CD14-positive monocyte (primary cell): ENCODE measurements around the gene PREX1. TPM values are rescaled to one million over a fixed set of nuclear protein-coding genes. Genes with fewer than 3 reads are reported as not detected.

Experiments
- DNase-seq, 3 donors: peaks; one replicate each; pipeline ENCODE4 v3.0.0-alpha.2; 2011 to 2022
- H2AFZ ChIP-seq: 2 replicates; pipeline ENCODE4 v1.6.0; 2012; ENCODE audit warnings: mild to moderate bottlenecking, low read depth, low read length, inconsistent platforms; ENCODE audit not compliant: insufficient read depth, poor library complexity, severe bottlenecking
- H3K27ac ChIP-seq, 2 donors: 1 replicate in 1 of 2; 2 replicates in 1 of 2; pipeline ENCODE4 v1.5.1; 2012 to 2013; ENCODE audit warnings: low read length in 2 of 2, control low read depth in 1 of 2, inconsistent platforms in 1 of 2, low read depth in 1 of 2, mild to moderate bottlenecking in 1 of 2
- H3K27me3 ChIP-seq, 2 donors: one replicate each; pipeline versions ENCODE4 v1.6.0 to v1.6.1; 2011 to 2013; ENCODE audit warnings: low read length in 2 of 2; ENCODE audit not compliant: control insufficient read depth in 2 of 2, insufficient read depth in 2 of 2
- H3K36me3 ChIP-seq, 2 donors: replicated peaks in 1 of 2; 1 replicate in 1 of 2; 2 replicates in 1 of 2; pipeline versions ENCODE4 v1.5.1 to v1.6.1; 2012 to 2013; ENCODE audit warnings: low read length in 2 of 2, control low read depth in 1 of 2, inconsistent platforms in 1 of 2, mild to moderate bottlenecking in 1 of 2; ENCODE audit not compliant: insufficient read depth in 2 of 2, control insufficient read depth in 1 of 2
- H3K4me1 ChIP-seq, 2 donors: 1 replicate in 1 of 2; 2 replicates in 1 of 2; pipeline versions ENCODE4 v1.5.1 to v1.6.1; 2012 to 2013; ENCODE audit warnings: low read length in 2 of 2, control low read depth in 1 of 2, inconsistent platforms in 1 of 2, mild to moderate bottlenecking in 1 of 2, moderate library complexity in 1 of 2; ENCODE audit not compliant: insufficient read depth in 2 of 2, control insufficient read depth in 1 of 2
- H3K4me2 ChIP-seq: replicated peaks from 2 replicates; pipeline ENCODE3; 2012; ENCODE audit warnings: low read length, moderate library complexity, mild to moderate bottlenecking; ENCODE audit not compliant: poor library complexity, severe bottlenecking; ENCODE audit errors: extremely low read depth
- H3K4me3 ChIP-seq, 3 experiments: fragments of 200-600 bp in 1 of 3; sonication (generic) in 1 of 3; replicated peaks in 1 of 3; 1 replicate in 2 of 3; 2 replicates in 1 of 3; pipeline ENCODE4 v1.5.1; 2011 to 2013; ENCODE audit warnings: low read length in 3 of 3, mild to moderate bottlenecking in 3 of 3, control low read depth in 2 of 3, low read depth in 2 of 3, inconsistent platforms in 1 of 3, moderate library complexity in 1 of 3
- H3K79me2 ChIP-seq: 2 replicates; pipeline ENCODE4 v1.6.0; 2012; ENCODE audit warnings: mild to moderate bottlenecking, control low read depth, inconsistent platforms, low read length, moderate library complexity; ENCODE audit not compliant: insufficient read depth
- H3K9ac ChIP-seq: 2 replicates; pipeline ENCODE4 v1.6.0; 2017; ENCODE audit warnings: low read length, mild to moderate bottlenecking; ENCODE audit not compliant: insufficient read depth, poor library complexity, severe bottlenecking
- H3K9me3 ChIP-seq, 2 donors: replicated peaks in 1 of 2; 1 replicate in 1 of 2; 2 replicates in 1 of 2; pipeline versions ENCODE4 v1.5.1 to v1.6.1; 2012 to 2013; ENCODE audit warnings: low read length in 2 of 2, control low read depth in 1 of 2; ENCODE audit not compliant: control insufficient read depth in 1 of 2, insufficient read depth in 1 of 2
- H4K20me1 ChIP-seq: 2 replicates; pipeline ENCODE4 v1.6.0; 2012; ENCODE audit warnings: mild to moderate bottlenecking, low read length, control low read depth, moderate library complexity; ENCODE audit not compliant: insufficient read depth
- H3K27ac Mint-ChIP-seq, 7 donors: one replicate each; pipeline ENCODE4 v1.8.0; 2020; ENCODE audit warnings: mild to moderate bottlenecking in 7 of 7, mixed read lengths in 7 of 7, moderate library complexity in 6 of 7, inconsistent platforms in 2 of 7
- H3K27me3 Mint-ChIP-seq, 3 donors: one replicate each; pipeline ENCODE4 v1.8.0; 2021 to 2022; ENCODE audit warnings: low read depth in 3 of 3, mild to moderate bottlenecking in 3 of 3, mixed read lengths in 3 of 3, moderate library complexity in 3 of 3, inconsistent platforms in 1 of 3
- H3K36me3 Mint-ChIP-seq, 2 donors: one replicate each; pipeline ENCODE4 v1.8.0; 2020; ENCODE audit warnings: mixed read lengths in 2 of 2, inconsistent platforms in 1 of 2, mild to moderate bottlenecking in 1 of 2
- H3K4me1 Mint-ChIP-seq: one replicate; pipeline ENCODE4 v1.8.0; 2020; ENCODE audit warnings: mild to moderate bottlenecking, mixed read lengths
- H3K4me3 Mint-ChIP-seq, 2 donors: one replicate each; pipeline ENCODE4 v1.8.0; 2020; ENCODE audit warnings: mild to moderate bottlenecking in 2 of 2, mixed read lengths in 2 of 2, moderate library complexity in 1 of 2
- H3K9me3 Mint-ChIP-seq, 7 donors: one replicate each; pipeline ENCODE4 v1.8.0; 2020 to 2022; ENCODE audit warnings: mixed read lengths in 7 of 7, mild to moderate bottlenecking in 6 of 7, moderate library complexity in 6 of 7, inconsistent platforms in 2 of 7
- CTCF ChIP-seq: fragments of 200-600 bp; IDR thresholded peaks from one replicate; pipeline ENCODE4 v1.8.0; 2022; ENCODE audit warnings: antibody characterized with exemption, mild to moderate bottlenecking
- WGBS: methylation state at CpG from one replicate; pipeline ENCODE4 v1.1.5; 2013; ENCODE audit warnings: missing lambda C conversion rate; ENCODE audit not compliant: insufficient coverage; 5-methylcytosine and 5-hydroxymethylcytosine counted together
- intact Hi-C, 2 donors: fragments of 100-400 bp; cut with micrococcal nuclease; formaldehyde crosslinking; loops; one replicate each; pipeline versions ENCODE4 v1.15.0 to v1.15.1; 2023
- polyA plus RNA-seq, 3 donors: library from polyadenylated mRNA; depleted of rRNA in 1 of 3; unstranded in 2 of 3; stranded (reverse) in 1 of 3; fragments of 300-500 nt in 2 of 3; fragments of >200 nt in 1 of 3; fragmentation: Illumina TruSeq in 2 of 3; gene quantifications; 1 replicate in 2 of 3; 2 replicates in 1 of 3; pipeline ENCODE4 v1.2.3, GENCODE V29; 2012 to 2021

The PREX1 gene
- polyA plus RNA-seq, 3 donors, result 24.3 to 114 (median 27.5) TPM

DNA sequence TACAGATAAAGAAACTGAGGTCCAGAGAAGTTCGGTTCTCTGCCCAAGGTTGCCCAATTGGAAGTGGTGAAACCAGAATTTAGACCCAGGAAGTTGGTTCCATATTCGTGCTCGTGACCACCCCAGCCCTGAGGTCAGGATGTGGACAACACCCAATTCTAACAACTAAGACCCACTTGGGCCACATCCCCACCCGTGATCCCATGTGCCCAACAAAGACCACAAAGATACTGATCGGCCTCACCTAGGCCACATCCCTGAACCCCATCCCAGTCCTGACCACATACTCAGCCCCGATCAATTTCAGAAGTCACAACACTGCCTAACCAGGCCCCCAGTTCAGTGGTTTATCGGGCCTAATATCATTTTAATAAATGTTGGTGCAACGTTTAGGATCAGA lies 138.4 kb downstream of the PREX1 start:
- Histone ChIP-seq H2AFZ (no peak overlapping the region), H3K27ac (peak overlapping the region in 1 of 2 donors; percentile 32)

DNA sequence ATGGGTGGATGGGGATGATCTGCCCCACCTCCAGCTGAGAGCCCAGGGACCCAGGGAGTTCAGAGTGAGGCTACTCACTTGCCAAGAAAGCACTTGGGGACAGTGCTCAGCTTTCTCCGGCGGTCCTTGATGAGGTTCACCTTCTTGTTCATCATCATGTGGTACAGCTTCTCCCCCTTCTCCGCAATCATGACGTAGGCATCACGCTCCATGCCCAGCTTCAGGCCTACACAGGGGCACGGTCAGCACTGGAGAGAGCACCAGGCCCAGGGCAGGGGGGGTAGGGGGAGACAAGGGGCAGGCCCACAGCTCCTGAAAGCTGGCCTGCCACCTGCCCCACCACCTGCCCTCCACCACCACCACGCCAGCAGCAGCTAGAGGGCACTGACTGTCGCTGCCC lies 139.2 kb downstream of the PREX1 start:
- Histone ChIP-seq H3K27ac (peak overlapping the region in 1 of 2 donors; percentile 1), H4K20me1 (peaks cover 100% of the 10 kb centered on the region), H2AFZ (no peak overlapping the region), H3K27me3 (no peaks in the 10 kb centered on the region), H3K9me3 (no peaks in the 10 kb centered on the region), H3K9ac (no peak overlapping the region), H3K79me2 (peaks cover 25% of the 10 kb centered on the region), H3K36me3 (peaks cover 97 to 98% of the 10 kb centered on the region in 2 donors), H3K4me2 (no peak overlapping the region), H3K4me3 (no peak overlapping the region), H3K4me1 (no peaks in the 10 kb centered on the region)
- intact Hi-C loops, result no loop called here
- 100% methylated on average over 4 of the region's 8 CpGs for WGBS
- Mint-ChIP-seq H3K27me3 (no peaks in the 10 kb centered on the region), H3K4me3 (no peak overlapping the region), H3K4me1 (peaks cover 6% of the 10 kb centered on the region), H3K27ac (peak overlapping the region in 2 of 7 donors; percentile 32 to 56), H3K9me3 (no peaks in the 10 kb centered on the region), H3K36me3 (peaks cover under 1 to 93% of the 10 kb centered on the region in 2 donors)
- no peak for DNase-seq
- TF ChIP-seq CTCF, result no peak

More for the DNA sequence above, 138.4 kb downstream of the PREX1 start:
- DNase-seq, result no peak
- no peaks in the 10 kb centered on the region for H3K9me3 ChIP-seq
- no peaks in the 10 kb centered on the region for H3K27me3 ChIP-seq
- WGBS, result 56% methylated on average over 4 of the region's 8 CpGs
- peak overlapping the region in 2 of 7 donors; percentile 8 to 44 for H3K27ac Mint-ChIP-seq
- peaks cover 4% of the 10 kb centered on the region for H3K4me1 Mint-ChIP-seq
- peaks cover 100% of the 10 kb centered on the region for H4K20me1 ChIP-seq
- H3K36me3 ChIP-seq, result peaks cover 94 to 97% of the 10 kb centered on the region in 2 donors
- intact Hi-C loops, result no loop called here
- H3K27me3 Mint-ChIP-seq, result no peaks in the 10 kb centered on the region
- no peak overlapping the region for H3K4me3 ChIP-seq
- peaks cover 8 to 89% of the 10 kb centered on the region in 2 donors for H3K36me3 Mint-ChIP-seq
- H3K9me3 Mint-ChIP-seq, result no peaks in the 10 kb centered on the region
- no peak overlapping the region for H3K4me3 Mint-ChIP-seq
- H3K79me2 ChIP-seq, result peaks cover 31% of the 10 kb centered on the region
- TF ChIP-seq CTCF, result no peak
- H3K9ac ChIP-seq, result no peak overlapping the region
- H3K4me1 ChIP-seq, result no peaks in the 10 kb centered on the region
- no peak overlapping the region for H3K4me2 ChIP-seq
